Measurements from ENCODE around the gene CYP26B1.
A peak's percentile ranks its signal among the peaks of the same experiment; 100 is the strongest.

CYP26B1 gene

GRCh38 chr2:72131371-72131891, 16.2 kb downstream of the CYP26B1 start:
- H3K9me3 Mint-ChIP-seq: no peaks in the 10 kb centered on the region
- no peak for DNase-seq (ENCODE audit: low spot score in 2 of 2)
- H3K36me3 Mint-ChIP-seq: no peaks in the 10 kb centered on the region
- no peak overlapping the region for H3K27ac Mint-ChIP-seq
- no peak for ATAC-seq
- peaks cover 2% of the 10 kb centered on the region for H3K4me1 Mint-ChIP-seq
- no peak overlapping the region for H3K4me3 Mint-ChIP-seq

- no peak for DNase-seq (ENCODE audit: low spot score in 2 of 2)
- no peaks in the 10 kb centered on the region for H3K9me3 Mint-ChIP-seq
- peaks cover 6% of the 10 kb centered on the region for H3K4me1 Mint-ChIP-seq
- ATAC-seq: no peak
- no peaks in the 10 kb centered on the region for H3K36me3 Mint-ChIP-seq
- H3K27ac Mint-ChIP-seq: no peak overlapping the region
- no peak overlapping the region for H3K4me3 Mint-ChIP-seq
Measured at GRCh38 chr2:72130659-72131360, 16.9 kb downstream of the CYP26B1 start.

- Mint-ChIP-seq H3K4me3 (no peak overlapping the region), H3K36me3 (no peaks in the 10 kb centered on the region), H3K27ac (no peak overlapping the region), H3K9me3 (no peaks in the 10 kb centered on the region), H3K4me1 (peaks cover 6% of the 10 kb centered on the region)
- ATAC-seq (no peak), DNase-seq (ENCODE audit: low spot score in 2 of 2) (no peak)
Measured at GRCh38 chr2:72129681-72130340, 17.9 kb downstream of the CYP26B1 start.

- DNase-seq (ENCODE audit: low spot score in 2 of 2) (no peak), ATAC-seq (no peak)
- Mint-ChIP-seq H3K9me3 (no peaks in the 10 kb centered on the region), H3K36me3 (no peaks in the 10 kb centered on the region), H3K4me3 (no peak overlapping the region), H3K27ac (no peak overlapping the region), H3K4me1 (peaks cover 6% of the 10 kb centered on the region)
Measured at GRCh38 chr2:72128843-72129227, 18.8 kb downstream of the CYP26B1 start.

GRCh38 chr2:72128059-72128842, 19.4 kb downstream of the CYP26B1 start:
- Mint-ChIP-seq H3K4me1 (peaks cover 6% of the 10 kb centered on the region), H3K27ac (no peak overlapping the region), H3K9me3 (no peaks in the 10 kb centered on the region), H3K36me3 (no peaks in the 10 kb centered on the region), H3K4me3 (no peak overlapping the region)
- DNase-seq (ENCODE audit: low spot score in 2 of 2) (no peak), ATAC-seq (no peak)

- Mint-ChIP-seq H3K27ac (no peak overlapping the region), H3K9me3 (no peaks in the 10 kb centered on the region), H3K4me1 (peaks cover 6% of the 10 kb centered on the region), H3K4me3 (no peak overlapping the region), H3K36me3 (no peaks in the 10 kb centered on the region)
- DNase-seq (ENCODE audit: low spot score in 2 of 2) (no peak), ATAC-seq (peak; percentile 6)
Measured at GRCh38 chr2:72127401-72128058, 20.1 kb downstream of the CYP26B1 start.

GRCh38 chr2:72126186-72127100, 21.2 kb downstream of the CYP26B1 start:
- ATAC-seq (no peak), DNase-seq (ENCODE audit: low spot score in 2 of 2) (no peak)
- Mint-ChIP-seq H3K27ac (no peak overlapping the region), H3K36me3 (no peaks in the 10 kb centered on the region), H3K4me1 (peaks cover 6% of the 10 kb centered on the region), H3K9me3 (no peaks in the 10 kb centered on the region), H3K4me3 (no peak overlapping the region)

- Mint-ChIP-seq H3K27ac (no peak overlapping the region), H3K9me3 (no peaks in the 10 kb centered on the region), H3K36me3 (no peaks in the 10 kb centered on the region), H3K4me1 (peaks cover 6% of the 10 kb centered on the region), H3K4me3 (no peak overlapping the region)
- DNase-seq (ENCODE audit: low spot score in 2 of 2): no peak
- ATAC-seq: no peak
Measured at GRCh38 chr2:72124376-72124775, 23.3 kb downstream of the CYP26B1 start.

GRCh38 chr2:72121153-72121552, 26.5 kb downstream of the CYP26B1 start:
- no peak for DNase-seq (ENCODE audit: low spot score in 2 of 2)
- Mint-ChIP-seq H3K4me1 (peaks cover 2% of the 10 kb centered on the region), H3K36me3 (no peaks in the 10 kb centered on the region), H3K4me3 (no peak overlapping the region), H3K9me3 (no peaks in the 10 kb centered on the region), H3K27ac (no peak overlapping the region)
- ATAC-seq: no peak

GRCh38 chr2:72118951-72119350, 28.7 kb downstream of the CYP26B1 start:
- ATAC-seq: no peak
- H3K4me1 Mint-ChIP-seq: no peaks in the 10 kb centered on the region

GRCh38 chr2:72118386-72118785, 29.3 kb downstream of the CYP26B1 start:
- Mint-ChIP-seq H3K36me3 (no peaks in the 10 kb centered on the region), H3K27ac (no peak overlapping the region), H3K4me3 (no peak overlapping the region), H3K4me1 (no peaks in the 10 kb centered on the region), H3K9me3 (no peaks in the 10 kb centered on the region)
- ATAC-seq (no peak), DNase-seq (ENCODE audit: low spot score in 2 of 2) (peak in 1 of 2 donors; percentile 26)

More at GRCh38 chr2:72118951-72119350, 28.7 kb downstream of the CYP26B1 start:
- no peak for DNase-seq (ENCODE audit: low spot score in 2 of 2)
- Mint-ChIP-seq H3K9me3 (no peaks in the 10 kb centered on the region), H3K36me3 (no peaks in the 10 kb centered on the region), H3K27ac (no peak overlapping the region), H3K4me3 (no peak overlapping the region)

- Mint-ChIP-seq H3K27ac (no peak overlapping the region), H3K4me3 (no peak overlapping the region), H3K4me1 (no peaks in the 10 kb centered on the region), H3K9me3 (no peaks in the 10 kb centered on the region), H3K36me3 (no peaks in the 10 kb centered on the region)
- ATAC-seq: no peak
- peak in 1 of 2 donors; percentile 2 for DNase-seq (ENCODE audit: low spot score in 2 of 2)
Measured at GRCh38 chr2:72117718-72118117, 29.9 kb downstream of the CYP26B1 start.

GRCh38 chr2:72117029-72117428, 30.6 kb downstream of the CYP26B1 start:
- ATAC-seq: no peak
- H3K4me1 Mint-ChIP-seq: no peaks in the 10 kb centered on the region
- no peaks in the 10 kb centered on the region for H3K9me3 Mint-ChIP-seq
- H3K36me3 Mint-ChIP-seq: no peaks in the 10 kb centered on the region
- H3K27ac Mint-ChIP-seq: no peak overlapping the region
- peak in 1 of 2 donors; percentile 7 for DNase-seq (ENCODE audit: low spot score in 2 of 2)
- no peak overlapping the region for H3K4me3 Mint-ChIP-seq

GRCh38 chr2:72116081-72116533, 31.6 kb downstream of the CYP26B1 start:
- H3K4me1 Mint-ChIP-seq: no peaks in the 10 kb centered on the region
- DNase-seq (ENCODE audit: low spot score in 2 of 2) (peak in 1 of 2 donors; percentile 46), ATAC-seq (peak; percentile 15)
- no peaks in the 10 kb centered on the region for H3K36me3 Mint-ChIP-seq
- no peaks in the 10 kb centered on the region for H3K9me3 Mint-ChIP-seq
- no peak overlapping the region for H3K4me3 Mint-ChIP-seq
- H3K27ac Mint-ChIP-seq: no peak overlapping the region
